ENCODE results near the gene PGAP1.

The PGAP1 gene

GRCh38 chr2:196887431-196887830 lies 39.1 kb downstream of the PGAP1 start:
- DNase-seq (ENCODE audit: low read depth in 2 of 2) = no peak

DNA sequence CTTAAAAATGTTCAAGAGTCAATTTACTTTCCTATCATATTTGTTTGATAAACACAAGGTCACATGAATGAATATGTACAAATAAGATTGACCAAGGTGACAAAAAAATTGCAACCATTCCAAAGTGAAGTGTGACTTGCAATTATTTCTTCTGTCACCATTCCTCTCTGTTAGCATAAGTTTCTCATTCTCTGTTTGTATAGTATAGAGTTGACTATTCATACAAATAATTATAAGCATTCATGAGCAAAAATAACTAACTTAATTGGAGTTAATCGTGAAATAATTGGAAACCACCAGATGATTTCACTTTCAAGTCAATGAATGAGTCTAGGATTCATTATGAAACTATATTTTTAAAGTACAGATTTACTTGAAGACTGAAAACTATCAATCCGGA lies 42.1 kb downstream of the PGAP1 start:
- no peak for DNase-seq (ENCODE audit: low read depth in 2 of 2)

GRCh38 chr2:196876364-196876763 lies 50.1 kb downstream of the PGAP1 start:
- DNase-seq (ENCODE audit: low read depth in 2 of 2) = no peak

DNA sequence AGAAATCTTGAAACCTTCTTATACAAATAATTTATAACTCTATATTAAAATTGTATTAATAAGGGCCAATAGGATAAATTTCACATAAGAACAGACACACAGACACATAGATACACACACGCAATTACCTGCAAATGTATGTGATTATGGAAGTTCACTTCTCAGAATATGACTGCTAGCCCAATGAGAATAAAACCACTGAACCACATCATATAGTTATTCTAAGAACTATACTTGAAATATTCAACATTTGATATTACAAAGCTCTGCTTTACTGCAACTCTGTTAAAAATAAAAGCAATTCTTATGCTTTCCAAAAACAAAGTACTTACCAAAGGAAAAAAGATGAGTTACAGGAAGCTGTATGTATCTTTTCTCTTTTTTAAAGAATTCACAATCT lies 51.1 kb downstream of the PGAP1 start:
- no peak for DNase-seq (ENCODE audit: low read depth in 2 of 2)

DNA sequence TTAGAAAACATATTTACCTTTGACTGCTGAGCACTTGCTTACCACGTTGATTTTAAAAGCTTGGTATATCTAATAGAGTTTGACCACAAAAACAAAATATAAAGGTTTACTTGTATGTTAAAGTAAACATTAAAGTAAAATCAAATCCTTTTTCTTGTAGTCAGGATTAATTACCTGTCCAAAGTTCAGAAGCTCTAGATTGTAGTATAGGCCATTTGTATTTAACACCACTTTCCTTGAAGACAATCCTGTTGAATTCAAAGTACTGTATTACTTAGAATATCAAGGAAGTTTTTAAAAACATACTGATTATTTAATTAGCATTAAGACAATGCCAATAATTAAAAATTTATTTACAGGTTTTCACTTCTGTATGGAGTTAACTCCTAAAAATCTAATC lies 53.0 kb downstream of the PGAP1 start:
- DNase-seq (ENCODE audit: low read depth in 2 of 2) = no peak

- no peak for DNase-seq (ENCODE audit: low read depth in 2 of 2)
Observed at GRCh38 chr2:196854629-196855028, 71.9 kb downstream of the PGAP1 start.

DNA sequence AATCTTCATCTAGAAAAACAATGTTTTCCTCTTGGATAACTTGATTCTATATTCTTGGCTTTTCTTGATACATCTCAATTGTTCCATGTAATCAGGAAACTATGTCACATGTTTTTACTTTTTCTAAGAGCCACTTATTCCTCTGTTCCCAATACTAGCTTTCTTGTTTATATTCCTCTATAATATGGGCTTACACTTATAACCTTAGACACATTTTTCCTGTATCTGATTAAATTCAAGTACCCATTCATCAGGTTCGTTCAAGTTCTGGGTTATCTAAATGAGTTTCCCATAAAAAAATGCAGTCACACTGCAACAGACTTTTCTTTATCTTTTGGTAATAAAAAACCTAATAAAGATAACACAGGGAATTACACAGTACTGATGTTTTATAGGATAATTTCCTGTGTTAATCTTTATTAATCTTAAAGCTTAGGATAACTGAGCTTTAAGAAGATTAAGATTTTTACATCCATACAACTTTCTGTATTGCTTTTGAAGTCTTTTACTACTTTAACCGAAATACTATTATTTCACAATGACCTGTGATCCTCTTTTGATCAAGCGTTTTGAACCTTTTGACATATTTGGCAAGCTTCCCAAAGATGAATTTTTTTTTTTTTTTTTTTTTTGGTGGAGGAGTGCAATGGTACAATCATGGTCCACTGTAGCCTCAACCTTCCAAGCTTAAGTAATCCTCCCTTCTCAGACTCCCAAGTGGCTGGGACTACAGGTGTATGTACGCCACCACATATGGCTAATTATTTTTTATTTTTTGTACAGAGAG lies 73.0 kb downstream of the PGAP1 start:
- no peak for DNase-seq (ENCODE audit: low read depth in 2 of 2)

- no peak for DNase-seq (ENCODE audit: low read depth in 2 of 2)
Observed at GRCh38 chr2:196851088-196851487, 75.4 kb downstream of the PGAP1 start.

DNA sequence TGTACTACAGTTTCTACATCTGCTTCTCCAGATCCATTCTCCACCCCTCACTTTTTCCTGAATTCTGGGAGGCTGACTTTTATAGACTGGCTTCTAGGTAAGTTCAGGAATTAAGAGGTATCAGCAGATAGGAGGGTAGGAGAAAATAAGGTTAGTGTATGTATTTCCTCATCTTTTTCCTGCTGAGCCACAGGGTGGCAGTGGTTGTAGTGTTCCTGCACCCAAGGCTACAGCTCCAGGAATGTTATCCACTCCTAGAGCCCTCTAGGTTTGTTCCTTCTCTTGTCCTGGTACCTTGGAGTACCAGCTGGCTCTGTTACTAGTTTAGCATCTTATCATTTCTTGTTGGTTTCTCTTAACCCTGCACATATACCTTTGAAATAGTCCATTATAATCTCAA lies 76.6 kb downstream of the PGAP1 start:
- no peak for DNase-seq (ENCODE audit: low read depth in 2 of 2)

GRCh38 chr2:196846295-196846694 lies 80.2 kb downstream of the PGAP1 start:
- DNase-seq (ENCODE audit: low read depth in 2 of 2) = no peak

DNA sequence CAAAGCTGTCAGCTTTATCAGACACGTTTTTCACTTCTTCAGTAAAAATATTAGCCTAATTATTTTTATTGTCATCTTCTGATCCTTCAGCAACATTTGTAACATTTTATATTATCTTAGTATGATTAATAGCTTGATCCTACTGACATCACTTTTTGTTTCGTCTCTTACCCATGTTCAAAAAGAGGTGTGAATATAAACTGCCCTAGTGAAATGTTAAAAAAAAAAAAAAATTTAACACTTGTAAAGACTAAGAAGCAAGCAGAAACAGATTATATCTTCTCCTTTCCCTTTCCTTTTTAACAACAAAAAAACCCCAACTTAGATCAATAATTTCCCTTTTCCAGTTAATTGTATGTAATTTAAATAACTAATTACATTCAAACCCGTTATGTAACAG lies 81.1 kb downstream of the PGAP1 start:
- DNase-seq (ENCODE audit: low read depth in 2 of 2) = no peak

DNA sequence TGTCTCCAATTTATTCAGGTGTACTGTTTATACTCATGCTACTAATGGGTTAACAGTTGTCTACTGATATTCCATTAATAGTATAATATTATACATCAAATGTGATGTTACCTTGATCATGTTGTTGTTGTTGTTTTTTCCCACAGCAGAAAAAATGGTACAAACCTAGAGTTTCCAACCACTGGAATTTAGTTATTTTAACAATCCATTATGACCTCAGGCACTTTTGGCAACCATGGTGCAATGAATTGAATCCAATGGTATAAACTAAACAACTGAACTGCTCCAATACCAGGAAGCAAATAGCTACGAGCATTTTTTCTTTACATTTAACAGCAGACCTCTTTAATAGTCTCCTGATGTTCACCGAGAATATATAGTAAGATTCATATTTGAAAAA lies 86.3 kb downstream of the PGAP1 start:
- DNase-seq (ENCODE audit: low read depth in 2 of 2) = no peak

DNA sequence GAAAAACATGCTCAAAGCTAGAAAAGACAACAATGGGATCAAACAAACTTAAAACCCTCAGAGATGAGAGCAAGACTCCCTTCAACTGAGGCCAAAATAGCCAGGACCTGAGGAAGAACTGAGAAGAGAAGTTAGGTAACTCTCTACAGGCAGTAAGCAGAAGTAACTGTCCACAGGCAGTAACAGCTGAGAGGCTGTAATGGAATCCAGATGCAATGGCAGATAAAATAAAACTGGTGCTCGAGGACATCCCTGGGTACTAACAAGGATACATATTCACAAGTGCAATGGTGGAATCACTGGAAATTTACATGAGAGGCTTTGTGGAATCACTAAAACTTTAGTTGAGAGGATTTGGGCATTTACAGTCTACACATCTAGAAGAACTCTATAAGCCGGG lies 86.9 kb downstream of the PGAP1 start:
- no peak for DNase-seq (ENCODE audit: low read depth in 2 of 2)

GRCh38 chr2:196836440-196836839 lies 90.1 kb downstream of the PGAP1 start:
- DNase-seq (ENCODE audit: low read depth in 2 of 2) = no peak

- DNase-seq (ENCODE audit: low read depth in 2 of 2) = no peak
Observed at GRCh38 chr2:196830701-196831100, 95.8 kb downstream of the PGAP1 start.

GRCh38 chr2:196827356-196827755 lies 99.2 kb downstream of the PGAP1 start:
- DNase-seq (ENCODE audit: low read depth in 2 of 2) = no peak

DNA sequence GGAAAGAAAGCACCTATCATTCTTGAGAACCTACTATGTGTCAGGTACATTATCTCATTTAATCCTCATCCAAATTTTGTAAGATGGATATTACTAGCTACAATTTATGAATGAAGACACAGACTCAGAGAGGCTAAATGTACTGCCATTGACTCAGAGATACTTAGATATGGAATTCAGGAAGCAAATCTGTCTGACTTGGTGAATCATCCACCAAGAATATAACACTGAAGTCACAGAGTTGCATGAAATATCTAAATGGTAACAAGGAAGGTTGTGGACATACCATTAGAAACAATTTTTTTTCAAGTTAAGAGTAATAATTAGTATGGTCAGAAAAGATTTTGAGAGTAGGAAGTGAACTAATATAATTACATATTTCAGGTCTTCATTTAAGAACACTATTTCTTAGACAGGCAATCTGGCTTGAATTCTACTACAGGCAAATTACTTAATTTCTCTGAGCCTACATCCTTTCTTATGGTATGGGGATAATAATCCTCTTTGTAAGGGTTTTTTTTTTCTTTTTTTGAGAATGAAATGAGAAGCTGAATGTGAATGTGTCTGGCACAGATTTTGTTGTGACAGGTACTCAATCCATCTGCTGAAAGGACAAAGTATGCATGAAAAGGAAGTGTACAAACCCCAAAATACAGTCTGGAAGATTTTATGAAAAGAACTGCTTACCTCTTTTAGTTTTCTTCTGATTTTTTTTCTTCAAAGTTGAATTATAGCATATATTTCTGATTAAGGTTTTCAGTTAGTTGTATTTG lies 102.6 kb downstream of the PGAP1 start:
- no peak for DNase-seq (ENCODE audit: low read depth in 2 of 2)

GRCh38 chr2:196821195-196821594 lies 105.3 kb downstream of the PGAP1 start:
- no peak for DNase-seq (ENCODE audit: low read depth in 2 of 2)

DNA sequence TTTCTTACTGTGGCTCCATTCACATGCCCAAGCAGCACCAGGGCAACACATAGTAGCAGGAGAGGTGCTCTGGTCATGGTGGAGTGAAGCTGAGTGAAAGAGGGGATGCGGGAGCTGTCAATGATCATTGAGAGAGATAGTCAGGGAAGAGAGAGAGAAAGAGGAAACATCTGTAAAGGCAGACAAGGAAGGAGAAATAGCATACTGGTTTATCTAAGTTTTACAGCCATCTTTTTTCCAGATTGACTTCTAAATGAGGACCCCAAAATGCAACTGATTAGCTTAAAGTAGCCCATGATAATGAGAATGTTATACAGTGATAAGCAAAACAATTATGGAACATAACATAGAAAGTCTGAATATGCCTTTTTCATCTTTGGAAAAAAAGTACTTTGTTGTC lies 117.2 kb downstream of the PGAP1 start, which contains the start of gene C2orf66:
Gene C2orf66 (minus strand): TSS at position 96 of the 400 bp plus-strand sequence. CDS start 19 bp downstream, at position 77.
- DNase-seq (ENCODE audit: low read depth in 2 of 2) = no peak

DNA sequence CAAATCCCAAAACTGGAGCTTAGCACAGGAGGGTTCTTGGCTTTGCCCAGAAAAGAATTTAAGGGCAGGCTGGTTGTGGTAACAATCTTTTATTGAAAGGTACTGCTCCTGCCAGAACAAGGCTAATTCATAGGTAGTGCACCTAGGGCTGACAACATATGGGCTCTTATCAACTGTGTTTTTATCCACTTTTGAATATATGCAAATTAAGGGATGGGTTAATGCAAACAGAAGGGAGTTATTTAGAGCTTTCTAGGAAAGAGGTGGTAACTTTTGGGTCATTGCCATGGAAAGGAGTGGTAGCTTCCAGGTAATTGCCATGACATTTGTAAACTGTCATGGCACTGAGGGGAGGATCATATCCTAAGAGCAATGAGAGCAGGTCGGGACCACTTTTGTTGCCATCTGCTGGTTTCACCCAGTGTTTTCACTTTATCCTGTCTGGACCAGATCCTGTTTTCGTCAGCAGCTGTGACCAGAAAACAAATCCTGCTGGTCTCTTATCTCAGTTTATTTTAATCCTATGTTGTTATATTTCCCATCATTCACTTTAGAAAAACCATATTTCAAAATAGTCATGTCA lies 118.3 kb downstream of the PGAP1 start:
- no peak for DNase-seq (ENCODE audit: low read depth in 2 of 2)

GRCh38 chr2:196804381-196804780 lies 122.1 kb downstream of the PGAP1 start:
- no peak for DNase-seq (ENCODE audit: low read depth in 2 of 2)

GRCh38 chr2:196802401-196802800 lies 124.1 kb downstream of the PGAP1 start:
- no peak for DNase-seq (ENCODE audit: low read depth in 2 of 2)

Data from stimulated activated CD8-positive, alpha-beta memory T cell treated with anti-CD3 and anti-CD28 coated beads, Interleukin-2, amount 100 ng/mL, for 48 hours (primary cell).